Karpas-422 (cell line): ENCODE data around the gene N4BP3. TPM values are rescaled to one million over a fixed set of nuclear protein-coding genes. Genes with fewer than 3 reads are reported as not detected.

Experiments
- DNase-seq: peaks from one replicate; pipeline ENCODE4 v3.0.0-alpha.2; 2015
- H2AFZ ChIP-seq: fragments of 200-600 bp; sonication (generic); 2 replicates; pipeline ENCODE4 v1.6.1; 2014; ENCODE audit warnings: antibody characterized with exemption, low read length, mixed read lengths
- H3K27ac ChIP-seq: fragments of 200-600 bp; sonication (generic); 2 replicates; pipeline ENCODE4 v1.5.1; 2014; ENCODE audit warnings: mild to moderate bottlenecking, low read length, moderate library complexity
- H3K27me3 ChIP-seq: fragments of 200-600 bp; sonication (generic); 2 replicates; pipeline ENCODE4 v1.6.1; 2014; ENCODE audit warnings: low read length, mixed read lengths
- H3K36me3 ChIP-seq: fragments of 200-600 bp; sonication (generic); 2 replicates; pipeline ENCODE4 v1.6.1; 2014; ENCODE audit warnings: low read length, mixed read lengths; ENCODE audit not compliant: insufficient read depth
- H3K4me1 ChIP-seq: fragments of 200-600 bp; sonication (generic); 2 replicates; pipeline ENCODE4 v1.6.1; 2014; ENCODE audit warnings: mild to moderate bottlenecking, low read length, mixed read lengths
- H3K4me2 ChIP-seq: fragments of 200-600 bp; sonication (generic); 2 replicates; pipeline ENCODE4 v1.6.1; 2014; ENCODE audit warnings: low read length, low read depth, mild to moderate bottlenecking; ENCODE audit not compliant: poor library complexity, severe bottlenecking
- H3K4me3 ChIP-seq: fragments of 200-600 bp; sonication (generic); 2 replicates; pipeline ENCODE4 v1.5.1; 2014; ENCODE audit warnings: mild to moderate bottlenecking, antibody characterized with exemption, low read length, mixed read lengths
- H3K79me2 ChIP-seq: fragments of 200-600 bp; sonication (generic); 2 replicates; pipeline ENCODE4 v1.6.1; 2014; ENCODE audit warnings: mild to moderate bottlenecking, low read length, mixed read lengths
- H3K9ac ChIP-seq: fragments of 200-600 bp; sonication (generic); 2 replicates; pipeline ENCODE4 v1.6.0; 2014; ENCODE audit warnings: low read length
- H3K9me2 ChIP-seq: fragments of 200-600 bp; sonication (generic), shearing (Covaris generic); replicated peaks from 2 replicates; pipeline ENCODE4 v1.6.0; 2014; ENCODE audit warnings: mild to moderate bottlenecking, low read length, moderate library complexity; ENCODE audit not compliant: insufficient read depth
- H3K9me3 ChIP-seq: fragments of 300-700, 200-600 bp; sonication (generic); 2 replicates; pipeline ENCODE4 v1.6.1; 2014; ENCODE audit warnings: low read length, mixed read lengths
- H4K20me1 ChIP-seq: fragments of 200-600 bp; sonication (generic); 2 replicates; pipeline ENCODE4 v1.6.1; 2014; ENCODE audit warnings: mild to moderate bottlenecking, antibody characterized with exemption, low read length, low read depth; ENCODE audit not compliant: insufficient read depth
- total RNA-seq: library from RNA; depleted of rRNA; stranded (reverse); fragments of >200 nt; shearing (Covaris generic); gene quantifications from 2 replicates; pipeline ENCODE4 v1.2.3, GENCODE V29; 2014; ENCODE audit warnings: low replicate concordance

The N4BP3 gene
- total RNA-seq, 1 experiment from 2014 or later = 1.2 TPM

GRCh38 chr5:178114325-178115135 lies 1.2 kb downstream of the N4BP3 start:
- peaks cover 58% of the 10 kb centered on the region for H3K4me1 ChIP-seq
- peak overlapping the region; percentile 49; the same call in 1 of the 2 replicates for H2AFZ ChIP-seq
- H3K27ac ChIP-seq = no peak overlapping the region
- no peaks in the 10 kb centered on the region for H3K9me2 ChIP-seq
- no peak for DNase-seq
- H3K9ac ChIP-seq = peak overlapping the region; percentile 37
- H4K20me1 ChIP-seq = no peaks in the 10 kb centered on the region
- no peaks in the 10 kb centered on the region for H3K36me3 ChIP-seq
- no peaks in the 10 kb centered on the region; the same call in 1 of the 2 replicates for H3K27me3 ChIP-seq
- peak overlapping the region; percentile 28; the same call in 1 of the 2 replicates for H3K4me3 ChIP-seq
- peak overlapping the region; percentile 61 for H3K4me2 ChIP-seq
- no peaks in the 10 kb centered on the region for H3K9me3 ChIP-seq
- H3K79me2 ChIP-seq = no peaks in the 10 kb centered on the region

DNA sequence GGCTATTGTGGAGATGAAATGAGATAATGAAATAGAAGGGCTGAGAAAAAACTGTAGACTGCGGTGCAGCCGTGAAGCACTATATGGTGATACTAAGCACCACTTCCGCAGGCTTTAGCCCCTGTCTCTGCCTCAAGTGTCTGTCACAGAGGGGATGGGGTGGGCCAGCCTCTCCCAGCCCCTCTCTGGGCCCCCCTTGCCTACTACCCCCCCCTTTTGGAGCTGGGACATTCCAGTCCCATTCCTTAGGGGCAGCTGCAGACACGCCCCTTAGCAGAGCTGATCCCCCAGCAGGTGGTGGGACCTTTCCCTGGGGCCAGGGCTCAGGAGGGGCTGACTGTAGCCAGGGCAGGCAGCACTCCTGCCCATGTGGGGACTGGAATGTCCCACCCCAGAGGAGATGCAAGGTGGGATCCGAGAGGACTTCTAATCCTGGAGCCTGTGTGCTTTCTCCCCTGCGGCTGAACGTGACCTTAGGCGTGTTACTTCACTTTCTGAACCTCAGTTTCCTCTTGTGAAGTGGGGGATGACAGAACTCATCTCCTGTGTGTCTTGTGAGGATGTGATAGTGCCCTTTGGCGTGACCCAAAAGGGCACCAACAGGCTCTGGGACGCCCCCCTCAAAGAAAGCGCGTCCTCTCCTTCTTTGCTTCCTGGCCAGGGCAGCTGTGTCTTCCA lies 1.9 kb downstream of the N4BP3 start:
- H3K9me2 ChIP-seq = no peaks in the 10 kb centered on the region
- no peaks in the 10 kb centered on the region for H4K20me1 ChIP-seq
- no peaks in the 10 kb centered on the region for H3K9me3 ChIP-seq
- DNase-seq = no peak
- peaks cover 61% of the 10 kb centered on the region for H3K4me1 ChIP-seq
- peak overlapping the region; percentile 5 for H3K4me2 ChIP-seq
- H3K79me2 ChIP-seq = no peaks in the 10 kb centered on the region
- H3K4me3 ChIP-seq = no peak overlapping the region
- H2AFZ ChIP-seq = no peak overlapping the region
- no peak overlapping the region for H3K27ac ChIP-seq
- H3K9ac ChIP-seq = no peak overlapping the region
- H3K36me3 ChIP-seq = no peaks in the 10 kb centered on the region
- H3K27me3 ChIP-seq = no peaks in the 10 kb centered on the region; the same call in 1 of the 2 replicates

GRCh38 chr5:178115814-178116142 lies 2.4 kb downstream of the N4BP3 start:
- no peaks in the 10 kb centered on the region; the same call in 1 of the 2 replicates for H3K27me3 ChIP-seq
- H3K9me3 ChIP-seq = no peaks in the 10 kb centered on the region
- H3K9ac ChIP-seq = no peak overlapping the region
- no peak overlapping the region for H2AFZ ChIP-seq
- H4K20me1 ChIP-seq = no peaks in the 10 kb centered on the region
- no peaks in the 10 kb centered on the region for H3K36me3 ChIP-seq
- H3K27ac ChIP-seq = no peak overlapping the region
- no peaks in the 10 kb centered on the region for H3K79me2 ChIP-seq
- peaks cover 66% of the 10 kb centered on the region for H3K4me1 ChIP-seq
- DNase-seq = no peak
- no peak overlapping the region for H3K4me2 ChIP-seq
- H3K9me2 ChIP-seq = no peaks in the 10 kb centered on the region
- no peak overlapping the region for H3K4me3 ChIP-seq

DNA sequence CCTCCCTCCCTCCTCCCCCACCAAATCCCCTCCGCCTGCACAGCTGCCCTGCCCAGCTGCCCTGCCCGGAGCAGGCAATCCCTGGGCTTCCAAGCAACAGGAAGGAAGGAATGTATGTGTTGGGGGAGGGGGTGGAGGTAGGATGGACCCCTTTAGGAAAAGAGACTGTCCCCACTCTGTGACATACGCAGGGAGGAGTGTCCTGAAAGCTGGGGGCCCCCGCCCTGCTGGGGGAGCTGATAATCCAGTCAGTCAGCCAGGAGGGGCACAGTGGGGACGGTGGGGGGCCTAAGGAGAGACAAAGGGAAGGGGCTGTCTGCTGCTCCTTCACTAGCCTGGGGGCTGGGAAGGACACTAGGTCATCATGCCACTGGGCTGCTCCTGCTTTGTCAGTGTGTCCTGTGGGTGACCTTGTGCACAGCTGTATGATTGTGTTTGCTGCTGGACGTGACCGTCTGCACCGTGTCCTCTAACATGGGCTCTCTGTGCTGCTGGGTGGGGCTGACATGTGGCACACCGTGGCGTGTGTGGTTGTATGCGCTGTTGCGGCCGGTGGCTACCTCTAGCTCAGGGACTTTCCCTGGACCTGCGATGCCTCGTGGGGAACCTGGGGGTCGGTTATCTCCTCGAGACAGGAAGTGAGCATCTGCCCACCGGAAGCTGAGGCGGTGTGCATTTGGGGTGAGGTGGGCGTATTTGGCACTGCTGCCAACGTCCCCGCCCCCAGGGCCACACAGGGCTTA lies 3.0 kb downstream of the N4BP3 start:
- Histone ChIP-seq H2AFZ (no peak overlapping the region), H3K9me3 (no peaks in the 10 kb centered on the region), H3K27ac (no peak overlapping the region), H3K4me1 (peaks cover 72% of the 10 kb centered on the region), H3K36me3 (no peaks in the 10 kb centered on the region), H3K27me3 (no peaks in the 10 kb centered on the region; the same call in 1 of the 2 replicates), H4K20me1 (no peaks in the 10 kb centered on the region), H3K9ac (no peak overlapping the region), H3K79me2 (no peaks in the 10 kb centered on the region), H3K4me2 (no peak overlapping the region), H3K4me3 (no peak overlapping the region), H3K9me2 (no peaks in the 10 kb centered on the region)
- no peak for DNase-seq

- peak; percentile 72 for DNase-seq
- Histone ChIP-seq H3K27ac (no peak overlapping the region; the same call in 1 of the 2 replicates), H3K4me1 (peaks cover 90% of the 10 kb centered on the region)
These were observed 4.8 kb downstream of the N4BP3 start for GRCh38 chr5:178117923-178118701.

GRCh38 chr5:178119915-178120606 lies 6.7 kb downstream of the N4BP3 start:
- peak overlapping the region; percentile 41; the same call in 1 of the 2 replicates for H3K9ac ChIP-seq
- DNase-seq = no peak

More at GRCh38 chr5:178117923-178118701, 4.8 kb downstream of the N4BP3 start:
- H3K9me3 ChIP-seq = no peaks in the 10 kb centered on the region
- H3K36me3 ChIP-seq = no peaks in the 10 kb centered on the region
- H3K9me2 ChIP-seq = no peaks in the 10 kb centered on the region
- no peak overlapping the region for H2AFZ ChIP-seq
- no peaks in the 10 kb centered on the region for H3K27me3 ChIP-seq
- no peaks in the 10 kb centered on the region for H3K79me2 ChIP-seq
- peak overlapping the region; percentile 11; the same call in 1 of the 2 replicates for H3K9ac ChIP-seq
- peak overlapping the region; percentile 49 for H3K4me2 ChIP-seq
- peaks cover 3% of the 10 kb centered on the region; the same call in 1 of the 2 replicates for H4K20me1 ChIP-seq
- peak overlapping the region; percentile 19; the same call in 1 of the 2 replicates for H3K4me3 ChIP-seq

More at GRCh38 chr5:178119915-178120606, 6.7 kb downstream of the N4BP3 start:
- H3K4me1 ChIP-seq = peaks cover 80% of the 10 kb centered on the region
- H4K20me1 ChIP-seq = peaks cover 4% of the 10 kb centered on the region; the same call in 1 of the 2 replicates
- H3K79me2 ChIP-seq = no peaks in the 10 kb centered on the region
- no peaks in the 10 kb centered on the region for H3K36me3 ChIP-seq
- no peak overlapping the region for H3K4me3 ChIP-seq
- no peaks in the 10 kb centered on the region for H3K9me3 ChIP-seq
- no peak overlapping the region for H2AFZ ChIP-seq
- H3K27ac ChIP-seq = peak overlapping the region; percentile 90; the same call in 1 of the 2 replicates
- no peaks in the 10 kb centered on the region for H3K27me3 ChIP-seq
- no peaks in the 10 kb centered on the region for H3K9me2 ChIP-seq
- H3K4me2 ChIP-seq = peak overlapping the region; percentile 42
